ENCODE data around the gene TRMT61A.
A peak's percentile ranks its signal among the peaks of the same experiment; 100 is the strongest.

The TRMT61A gene

GRCh38 chr14:103548463-103549351 lies 19.7 kb downstream of the TRMT61A start:
- no peak for DNase-seq

- DNase-seq = no peak
These were observed 20.6 kb downstream of the TRMT61A start for GRCh38 chr14:103549361-103550311.

GRCh38 chr14:103550451-103551337 lies 21.7 kb downstream of the TRMT61A start:
- DNase-seq = no peak

- no peak for DNase-seq
These were observed 22.4 kb downstream of the TRMT61A start for GRCh38 chr14:103551338-103551762.

GRCh38 chr14:103552011-103552845 lies 23.2 kb downstream of the TRMT61A start:
- DNase-seq = no peak

GRCh38 chr14:103552846-103553210 lies 23.8 kb downstream of the TRMT61A start:
- no peak for DNase-seq

GRCh38 chr14:103555559-103556337 lies 26.8 kb downstream of the TRMT61A start:
- DNase-seq = no peak

- no peak for DNase-seq
These were observed 28.2 kb downstream of the TRMT61A start for GRCh38 chr14:103556946-103557758.

DNA sequence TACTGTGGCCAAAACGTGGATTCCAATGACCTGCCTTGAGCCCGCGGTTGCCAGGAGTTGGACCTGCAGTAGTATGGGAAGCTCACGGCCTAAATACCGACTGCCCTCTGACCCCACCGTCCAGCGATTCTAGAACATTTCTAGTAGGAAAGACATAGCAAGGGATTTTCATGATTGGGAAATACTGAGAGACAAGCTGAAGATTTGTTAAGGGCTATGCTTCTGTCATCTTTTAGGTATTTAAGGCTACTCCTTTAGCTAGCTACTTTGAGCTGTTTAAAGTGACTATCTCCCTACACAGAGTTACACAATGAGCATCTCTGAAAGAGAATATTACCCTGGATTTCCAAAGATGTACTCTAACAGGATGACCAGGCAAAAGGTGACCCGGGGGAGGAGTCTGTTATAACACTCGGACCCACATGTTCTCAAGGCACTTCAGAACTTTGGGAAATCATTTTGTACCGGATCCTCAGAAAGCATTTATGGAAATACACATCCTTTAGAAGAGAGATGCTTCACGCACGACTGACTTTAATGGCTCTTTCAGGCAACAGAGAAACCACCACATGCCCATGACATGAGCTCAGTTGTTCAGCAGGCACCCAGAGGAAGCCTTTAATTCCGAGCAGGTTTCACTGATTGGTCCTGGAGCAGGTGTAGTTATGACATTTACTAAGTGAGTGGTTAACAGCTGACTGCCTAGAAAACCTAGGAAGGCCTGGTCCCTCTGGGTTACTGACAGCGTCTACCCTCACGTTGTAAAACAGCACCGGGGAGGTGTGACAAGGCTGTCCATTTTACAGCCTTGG lies 29.3 kb downstream of the TRMT61A start:
- DNase-seq = no peak

DNA sequence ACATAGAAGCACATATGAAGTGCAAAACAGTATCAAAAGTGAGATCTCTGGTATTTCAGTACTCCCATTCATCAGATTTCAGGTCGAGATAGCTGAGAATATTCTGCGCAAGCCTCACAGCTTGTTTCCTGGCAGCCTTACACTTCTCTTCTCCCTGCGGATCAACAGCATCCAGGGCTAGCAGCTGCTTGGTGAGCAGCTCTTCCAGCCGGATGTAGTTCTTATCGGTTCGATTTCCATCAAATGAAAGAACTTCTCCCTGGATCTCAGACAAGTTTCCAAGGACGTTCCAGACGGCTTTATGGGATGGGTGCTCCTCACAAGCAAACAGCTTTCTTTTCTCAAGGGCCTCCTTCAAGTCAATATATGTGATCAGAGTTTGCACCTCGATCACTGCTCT lies 30.8 kb downstream of the TRMT61A start:
- DNase-seq = no peak

DNA sequence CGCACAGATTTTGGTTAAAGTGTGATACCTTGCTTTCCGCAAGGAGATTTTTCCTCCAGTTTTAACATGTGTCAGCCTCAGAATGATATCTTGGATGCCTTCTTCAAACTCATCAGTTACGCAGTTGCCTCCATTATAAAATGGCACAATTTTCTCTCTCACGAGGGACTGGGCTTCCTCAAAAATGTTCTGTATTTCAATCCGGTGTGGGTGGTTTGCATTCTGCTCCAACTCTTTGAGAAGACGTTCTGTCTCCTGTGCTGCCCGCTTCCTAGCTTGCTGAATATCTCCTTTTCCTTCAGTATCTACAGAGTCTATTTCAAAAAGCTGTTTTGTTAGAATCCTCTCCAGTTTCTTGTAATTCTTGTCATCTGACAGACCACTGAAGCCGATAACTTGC lies 31.7 kb downstream of the TRMT61A start:
- no peak for DNase-seq

DNA sequence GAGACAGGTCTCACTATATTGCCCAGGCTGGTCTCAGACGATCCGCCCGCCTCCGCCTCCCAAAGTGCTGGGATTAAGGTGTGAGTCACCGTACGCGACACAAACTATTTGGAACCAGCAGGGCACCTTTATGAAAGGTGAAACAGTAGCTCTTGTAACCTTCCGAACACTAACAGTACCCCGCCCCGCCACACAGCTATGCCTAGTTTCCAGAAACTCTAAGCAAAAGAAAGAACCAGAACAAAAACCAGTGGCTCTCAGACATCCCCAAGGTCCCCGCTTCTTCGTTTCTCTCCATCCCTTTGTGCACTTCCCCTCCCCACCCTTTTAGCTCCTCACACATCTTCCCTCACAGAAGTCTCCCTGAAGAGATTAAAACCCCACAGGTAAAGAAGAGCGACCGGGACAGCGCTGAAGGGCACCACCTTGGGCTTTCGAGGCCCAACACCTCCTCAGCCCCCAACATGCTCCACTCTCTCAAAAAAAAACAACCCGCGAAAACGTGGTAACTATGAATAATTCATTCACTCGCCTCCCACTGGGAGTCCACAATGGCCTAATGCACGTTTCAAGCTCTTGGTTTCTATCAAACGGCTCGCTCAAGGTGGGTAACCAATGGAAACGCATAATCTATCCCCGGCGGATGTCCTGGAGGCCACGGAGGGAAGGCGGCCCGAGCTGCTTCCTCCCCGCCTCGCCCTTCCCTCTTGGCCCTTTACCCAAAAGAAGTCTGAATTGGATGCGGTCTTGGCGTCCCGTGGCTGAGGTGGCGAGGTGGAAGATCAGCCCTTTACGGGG lies 32.6 kb downstream of the TRMT61A start:
- DNase-seq = no peak

GRCh38 chr14:103562179-103562428 lies 33.1 kb downstream of the TRMT61A start:
- peak in 1 of 2 donors; percentile 65 for DNase-seq

DNA sequence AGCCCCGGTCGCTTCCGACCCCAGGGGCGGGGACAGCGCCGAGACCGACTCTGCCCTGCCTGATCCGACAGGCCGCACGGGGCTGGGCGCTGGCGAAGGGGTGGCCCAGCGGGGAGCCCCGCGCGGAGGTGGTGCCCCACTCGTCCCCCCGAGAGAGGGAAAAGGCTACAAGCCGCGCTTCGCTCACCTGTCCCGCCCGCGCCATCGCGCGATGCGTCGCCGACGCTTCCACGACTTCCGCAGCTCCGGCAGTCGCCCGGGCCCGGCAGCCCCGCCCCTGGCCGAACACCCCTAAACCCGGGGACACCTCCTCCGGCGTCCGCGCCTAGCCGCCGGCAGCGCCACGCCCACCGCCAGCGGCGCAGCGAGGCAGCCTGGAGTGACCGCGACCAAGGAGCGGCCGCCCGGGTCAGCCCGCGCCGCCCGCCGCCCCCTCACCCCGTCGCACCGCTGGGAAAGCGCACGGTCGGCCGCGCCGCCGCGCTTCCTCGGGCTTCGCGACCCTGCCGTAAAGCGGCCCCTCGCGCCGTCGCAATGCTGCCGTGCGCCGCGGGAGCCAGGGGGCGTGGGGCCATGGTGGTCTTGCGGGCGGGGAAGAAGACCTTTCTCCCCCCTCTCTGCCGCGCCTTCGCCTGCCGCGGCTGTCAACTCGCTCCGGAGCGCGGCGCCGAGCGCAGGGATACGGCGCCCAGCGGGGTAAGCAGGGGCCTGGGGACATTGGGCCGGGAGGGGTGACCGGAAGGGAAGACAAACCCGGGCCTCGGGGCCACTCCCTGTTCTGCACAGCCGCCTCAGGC lies 33.6 kb downstream of the TRMT61A start, which contains the start of the genes BAG5 and COA8:
TSS of gene BAG5 (minus strand) at position 229 of the 797 bp plus-strand sequence. CDS start 1,493 bp downstream, outside the sequence.
TSS of gene COA8 (plus strand) at position 532 of the 797 bp plus-strand sequence. CDS start at position 574, 42 bp downstream.
- DNase-seq = peak; percentile 33 to 97

GRCh38 chr14:103563226-103563620 lies 34.2 kb downstream of the TRMT61A start:
- no peak for DNase-seq

- DNase-seq = no peak
These were observed 35.0 kb downstream of the TRMT61A start for GRCh38 chr14:103563844-103564505.

DNA sequence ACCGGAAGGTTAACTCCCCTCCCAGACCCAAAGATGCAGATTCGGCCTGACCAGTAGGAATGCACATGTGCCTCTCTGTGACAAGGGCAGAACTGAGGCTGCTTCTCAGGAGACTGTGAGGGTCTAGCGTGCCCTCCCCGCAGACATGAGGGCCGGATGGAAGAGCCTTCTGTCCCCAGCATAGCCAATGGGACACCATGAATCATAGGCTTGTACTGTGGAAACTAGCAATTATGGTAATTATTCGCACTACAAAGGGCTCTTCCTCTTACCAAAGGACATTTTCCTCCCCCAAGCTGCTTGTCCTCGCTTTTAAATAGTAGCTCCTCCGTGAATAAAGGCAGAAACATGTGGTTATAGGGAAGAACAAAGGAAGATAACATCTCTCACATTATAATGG lies 40.0 kb downstream of the TRMT61A start:
- no peak for DNase-seq

All from bone marrow (tissue), 2 donors.